Liver (tissue), 9 donors: ENCODE measurements around the gene CALHM3. TPM values are rescaled to one million over a fixed set of nuclear protein-coding genes. Genes with fewer than 3 reads are reported as not detected.

Experiments
- DNase-seq: peaks from one replicate; pipeline ENCODE4 v3.0.0-alpha.2; 2017; ENCODE audit warnings: low spot score
- H3K27ac ChIP-seq, 2 donors: one replicate each; pipeline ENCODE4 v1.7.0; 2013; ENCODE audit warnings: inconsistent platforms in 2 of 2, low read length in 2 of 2, control low read depth in 1 of 2, low read depth in 1 of 2, mild to moderate bottlenecking in 1 of 2
- H3K27me3 ChIP-seq, 4 donors: one replicate each; pipeline versions ENCODE4 v1.6.1 to v1.7.0; 2013; ENCODE audit warnings: low read length in 3 of 4, inconsistent platforms in 1 of 4, mild to moderate bottlenecking in 1 of 4, moderate library complexity in 1 of 4; ENCODE audit not compliant: control insufficient read depth in 4 of 4, insufficient read depth in 4 of 4
- H3K36me3 ChIP-seq, 4 donors: one replicate each; pipeline versions ENCODE4 v1.6.1 to v1.7.0; 2013; ENCODE audit warnings: low read length in 3 of 4, mild to moderate bottlenecking in 3 of 4, low read depth in 1 of 4, moderate library complexity in 1 of 4; ENCODE audit not compliant: control insufficient read depth in 4 of 4, insufficient read depth in 3 of 4
- H3K4me1 ChIP-seq, 4 donors: one replicate each; pipeline versions ENCODE4 v1.6.1 to v1.7.0; 2013; ENCODE audit warnings: low read length in 3 of 4, mild to moderate bottlenecking in 3 of 4, moderate library complexity in 1 of 4; ENCODE audit not compliant: control insufficient read depth in 4 of 4, insufficient read depth in 4 of 4
- H3K4me3 ChIP-seq, 3 donors: one replicate each; pipeline versions ENCODE4 v1.6.1 to v1.7.0; 2013; ENCODE audit warnings: low read length in 3 of 3, control low read depth in 1 of 3, low read depth in 1 of 3, mild to moderate bottlenecking in 1 of 3
- H3K9ac ChIP-seq, 2 donors: one replicate each; pipeline ENCODE4 v1.7.0; 2013; ENCODE audit warnings: low read length in 2 of 2, mild to moderate bottlenecking in 2 of 2, moderate library complexity in 2 of 2, control low read depth in 1 of 2, low read depth in 1 of 2
- H3K9me3 ChIP-seq, 4 donors: one replicate each; pipeline versions ENCODE4 v1.6.1 to v1.7.0; 2013; ENCODE audit warnings: low read length in 3 of 4; ENCODE audit not compliant: control insufficient read depth in 4 of 4
- FOXA2 ChIP-seq: IDR thresholded peaks from 2 replicates; pipeline ENCODE4 v1.6.1; 2016; ENCODE audit warnings: antibody characterized with exemption
- GABPA ChIP-seq, 2 donors: IDR thresholded peaks in 1 of 2; conservative IDR thresholded peaks in 1 of 2; 2 replicates each; pipeline ENCODE4 v1.6.1; 2016; ENCODE audit warnings: antibody characterized with exemption in 2 of 2, mild to moderate bottlenecking in 1 of 2, moderate library complexity in 1 of 2
- HNF4G ChIP-seq: IDR thresholded peaks from 2 replicates; pipeline ENCODE4 v1.6.1; 2016; ENCODE audit warnings: antibody characterized with exemption
- NR2F2 ChIP-seq: IDR thresholded peaks from 2 replicates; pipeline ENCODE4 v1.6.1; 2016; ENCODE audit warnings: antibody characterized with exemption
- RAD21 ChIP-seq, 2 donors: IDR thresholded peaks; 2 replicates each; pipeline ENCODE4 v1.6.1; 2016; ENCODE audit warnings: antibody characterized with exemption in 2 of 2, mild to moderate bottlenecking in 2 of 2
- SP1 ChIP-seq: IDR thresholded peaks from 2 replicates; pipeline ENCODE4 v1.6.1; 2018; ENCODE audit warnings: antibody characterized with exemption, mild to moderate bottlenecking
- TAF1 ChIP-seq: conservative IDR thresholded peaks from 2 replicates; pipeline ENCODE4 v1.6.1; 2016; ENCODE audit warnings: antibody characterized with exemption, mild to moderate bottlenecking
- YY1 ChIP-seq: IDR thresholded peaks from 2 replicates; pipeline ENCODE4 v1.6.1; 2016; ENCODE audit warnings: antibody characterized with exemption, mild to moderate bottlenecking
- WGBS: extraction: QIAGEN DNeasy Blood & Tissue Kit; methylation state at CpG from one replicate; pipeline ENCODE4 v1.1.7; 2013; 5-methylcytosine and 5-hydroxymethylcytosine counted together
- polyA plus RNA-seq, 2 donors: library from polyadenylated mRNA; stranded (reverse) in 1 of 2; unstranded in 1 of 2; fragments of 200-250 nt in 1 of 2; fragments of >200 nt in 1 of 2; fragmentation: Nextera tagmentation in 1 of 2; extraction: Ambion mirVana in 1 of 2; gene quantifications; one replicate each; pipeline versions ENCODE4 v1.2.1 to v1.2.3, GENCODE V29; 2013 to 2015
- total RNA-seq, 2 donors: library from RNA; depleted of rRNA; stranded (reverse); fragments of >200 nt; gene quantifications; one replicate each; pipeline ENCODE4 v1.2.3, GENCODE V29; 2014
- TF ChIP-seq, protein P1 (sequence below): IDR thresholded peaks from 2 replicates; pipeline ENCODE4 v1.6.1; 2016; ENCODE audit warnings: antibody characterized with exemption
- TF ChIP-seq, protein P2 (sequence below): IDR thresholded peaks from 2 replicates; pipeline ENCODE4 v1.6.1; 2016; ENCODE audit warnings: antibody characterized with exemption
- TF ChIP-seq, protein P3 (sequence below): fragments of 150-350 bp; IDR thresholded peaks from 2 replicates; pipeline ENCODE4 v1.5.1; 2017; ENCODE audit warnings: improper control_type of control experiment, low read depth, low read length; ENCODE audit not compliant: missing input control
- TF ChIP-seq, protein P4 (sequence below): IDR thresholded peaks from 2 replicates; pipeline ENCODE4 v1.6.1; 2016; ENCODE audit warnings: antibody characterized with exemption, mild to moderate bottlenecking
- TF ChIP-seq, protein P5 (sequence below): IDR thresholded peaks from 2 replicates; pipeline ENCODE4 v1.6.1; 2016; ENCODE audit warnings: antibody characterized with exemption
- donor health status: healthy.
- donor health status: healthy.
- donor health status: healthy.
- donor health status: healthy.
- donor health status: healthy.

Gene CALHM3
- total and polyA plus RNA-seq, 4 donors = 0.14 TPM; not detected in 3

DNA sequence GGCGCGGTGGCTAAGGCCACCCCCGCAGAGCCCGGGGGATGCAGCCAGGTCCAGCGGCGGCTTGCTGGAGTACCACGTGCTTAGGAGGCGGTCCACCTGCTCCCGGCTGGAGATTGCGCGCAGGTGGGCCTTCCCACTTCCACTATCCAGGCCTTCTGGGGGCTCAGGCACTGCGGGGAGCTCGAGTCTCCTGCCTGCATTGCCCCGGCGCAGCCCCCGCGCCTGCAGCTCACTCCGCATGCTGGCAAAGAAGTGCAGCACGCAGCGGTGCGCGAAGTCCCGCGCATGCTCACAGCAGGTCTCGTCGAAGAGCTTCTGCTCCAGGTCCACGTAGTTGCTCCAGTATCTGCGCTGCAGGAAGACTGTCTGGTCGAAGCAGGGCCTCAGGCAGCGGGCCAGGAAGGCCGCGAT lies 5.8 kb downstream of the CALHM3 start:
- TF ChIP-seq RAD21 (IDR thresholded peaks at IDR 0.05) (no peak), GABPA (IDR thresholded peaks at IDR 0.05 in 1 of 2, conservative IDR thresholded peaks at IDR 0.05 in 1 of 2) (no peak), HNF4G (no peak), NR2F2 (no peak), FOXA2 (no peak), SP1 (no peak), TAF1 (no peak)
- TF ChIP-seq, protein P1, sequence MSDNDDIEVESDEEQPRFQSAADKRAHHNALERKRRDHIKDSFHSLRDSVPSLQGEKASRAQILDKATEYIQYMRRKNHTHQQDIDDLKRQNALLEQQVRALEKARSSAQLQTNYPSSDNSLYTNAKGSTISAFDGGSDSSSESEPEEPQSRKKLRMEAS = no peak
- TF ChIP-seq, protein P2, sequence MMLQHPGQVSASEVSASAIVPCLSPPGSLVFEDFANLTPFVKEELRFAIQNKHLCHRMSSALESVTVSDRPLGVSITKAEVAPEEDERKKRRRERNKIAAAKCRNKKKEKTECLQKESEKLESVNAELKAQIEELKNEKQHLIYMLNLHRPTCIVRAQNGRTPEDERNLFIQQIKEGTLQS = no peak
- TF ChIP-seq, protein P3, sequence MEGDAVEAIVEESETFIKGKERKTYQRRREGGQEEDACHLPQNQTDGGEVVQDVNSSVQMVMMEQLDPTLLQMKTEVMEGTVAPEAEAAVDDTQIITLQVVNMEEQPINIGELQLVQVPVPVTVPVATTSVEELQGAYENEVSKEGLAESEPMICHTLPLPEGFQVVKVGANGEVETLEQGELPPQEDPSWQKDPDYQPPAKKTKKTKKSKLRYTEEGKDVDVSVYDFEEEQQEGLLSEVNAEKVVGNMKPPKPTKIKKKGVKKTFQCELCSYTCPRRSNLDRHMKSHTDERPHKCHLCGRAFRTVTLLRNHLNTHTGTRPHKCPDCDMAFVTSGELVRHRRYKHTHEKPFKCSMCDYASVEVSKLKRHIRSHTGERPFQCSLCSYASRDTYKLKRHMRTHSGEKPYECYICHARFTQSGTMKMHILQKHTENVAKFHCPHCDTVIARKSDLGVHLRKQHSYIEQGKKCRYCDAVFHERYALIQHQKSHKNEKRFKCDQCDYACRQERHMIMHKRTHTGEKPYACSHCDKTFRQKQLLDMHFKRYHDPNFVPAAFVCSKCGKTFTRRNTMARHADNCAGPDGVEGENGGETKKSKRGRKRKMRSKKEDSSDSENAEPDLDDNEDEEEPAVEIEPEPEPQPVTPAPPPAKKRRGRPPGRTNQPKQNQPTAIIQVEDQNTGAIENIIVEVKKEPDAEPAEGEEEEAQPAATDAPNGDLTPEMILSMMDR = no peak
- TF ChIP-seq, protein P4, sequence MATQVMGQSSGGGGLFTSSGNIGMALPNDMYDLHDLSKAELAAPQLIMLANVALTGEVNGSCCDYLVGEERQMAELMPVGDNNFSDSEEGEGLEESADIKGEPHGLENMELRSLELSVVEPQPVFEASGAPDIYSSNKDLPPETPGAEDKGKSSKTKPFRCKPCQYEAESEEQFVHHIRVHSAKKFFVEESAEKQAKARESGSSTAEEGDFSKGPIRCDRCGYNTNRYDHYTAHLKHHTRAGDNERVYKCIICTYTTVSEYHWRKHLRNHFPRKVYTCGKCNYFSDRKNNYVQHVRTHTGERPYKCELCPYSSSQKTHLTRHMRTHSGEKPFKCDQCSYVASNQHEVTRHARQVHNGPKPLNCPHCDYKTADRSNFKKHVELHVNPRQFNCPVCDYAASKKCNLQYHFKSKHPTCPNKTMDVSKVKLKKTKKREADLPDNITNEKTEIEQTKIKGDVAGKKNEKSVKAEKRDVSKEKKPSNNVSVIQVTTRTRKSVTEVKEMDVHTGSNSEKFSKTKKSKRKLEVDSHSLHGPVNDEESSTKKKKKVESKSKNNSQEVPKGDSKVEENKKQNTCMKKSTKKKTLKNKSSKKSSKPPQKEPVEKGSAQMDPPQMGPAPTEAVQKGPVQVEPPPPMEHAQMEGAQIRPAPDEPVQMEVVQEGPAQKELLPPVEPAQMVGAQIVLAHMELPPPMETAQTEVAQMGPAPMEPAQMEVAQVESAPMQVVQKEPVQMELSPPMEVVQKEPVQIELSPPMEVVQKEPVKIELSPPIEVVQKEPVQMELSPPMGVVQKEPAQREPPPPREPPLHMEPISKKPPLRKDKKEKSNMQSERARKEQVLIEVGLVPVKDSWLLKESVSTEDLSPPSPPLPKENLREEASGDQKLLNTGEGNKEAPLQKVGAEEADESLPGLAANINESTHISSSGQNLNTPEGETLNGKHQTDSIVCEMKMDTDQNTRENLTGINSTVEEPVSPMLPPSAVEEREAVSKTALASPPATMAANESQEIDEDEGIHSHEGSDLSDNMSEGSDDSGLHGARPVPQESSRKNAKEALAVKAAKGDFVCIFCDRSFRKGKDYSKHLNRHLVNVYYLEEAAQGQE = no peak
- Histone ChIP-seq H3K36me3 (no peaks in the 10 kb centered on the region), H3K9ac (no peak overlapping the region), H3K4me1 (no peaks in the 10 kb centered on the region), H3K27ac (no peak overlapping the region), H3K9me3 (no peaks in the 10 kb centered on the region), H3K4me3 (no peak overlapping the region), H3K27me3 (no peaks in the 10 kb centered on the region)
- WGBS = 65% methylated on average over 32 of the region's 32 CpGs
- no peak for DNase-seq

DNA sequence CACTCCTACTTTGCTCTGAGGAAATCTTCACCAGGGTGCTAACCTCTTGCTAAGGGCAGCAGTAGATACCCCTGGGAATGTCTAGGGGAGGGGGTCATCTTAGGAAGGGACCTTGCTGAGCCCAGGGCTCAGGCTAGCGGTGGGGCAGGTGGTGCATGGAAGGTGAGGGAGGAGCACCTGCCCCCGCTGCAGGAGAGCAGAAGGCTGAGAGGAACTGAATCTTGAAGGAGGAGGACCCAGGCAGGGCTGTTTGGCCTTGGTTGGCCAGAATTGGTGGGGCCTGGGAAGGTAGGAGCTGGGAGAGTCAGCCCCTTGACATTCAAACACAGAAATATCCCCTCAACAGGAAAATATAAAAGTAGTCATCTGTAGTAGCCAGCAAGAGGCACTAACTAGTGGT lies 7.0 kb downstream of the CALHM3 start:
- 93% methylated on average over 2 of the region's 2 CpGs for WGBS
- H3K9me3 ChIP-seq = no peaks in the 10 kb centered on the region
- TF ChIP-seq NR2F2 (no peak), YY1 (no peak), RAD21 (IDR thresholded peaks at IDR 0.05) (no peak)
- TF ChIP-seq, protein P5, sequence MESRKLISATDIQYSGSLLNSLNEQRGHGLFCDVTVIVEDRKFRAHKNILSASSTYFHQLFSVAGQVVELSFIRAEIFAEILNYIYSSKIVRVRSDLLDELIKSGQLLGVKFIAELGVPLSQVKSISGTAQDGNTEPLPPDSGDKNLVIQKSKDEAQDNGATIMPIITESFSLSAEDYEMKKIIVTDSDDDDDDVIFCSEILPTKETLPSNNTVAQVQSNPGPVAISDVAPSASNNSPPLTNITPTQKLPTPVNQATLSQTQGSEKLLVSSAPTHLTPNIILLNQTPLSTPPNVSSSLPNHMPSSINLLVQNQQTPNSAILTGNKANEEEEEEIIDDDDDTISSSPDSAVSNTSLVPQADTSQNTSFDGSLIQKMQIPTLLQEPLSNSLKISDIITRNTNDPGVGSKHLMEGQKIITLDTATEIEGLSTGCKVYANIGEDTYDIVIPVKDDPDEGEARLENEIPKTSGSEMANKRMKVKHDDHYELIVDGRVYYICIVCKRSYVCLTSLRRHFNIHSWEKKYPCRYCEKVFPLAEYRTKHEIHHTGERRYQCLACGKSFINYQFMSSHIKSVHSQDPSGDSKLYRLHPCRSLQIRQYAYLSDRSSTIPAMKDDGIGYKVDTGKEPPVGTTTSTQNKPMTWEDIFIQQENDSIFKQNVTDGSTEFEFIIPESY = no peak
- TF ChIP-seq, protein P1 = no peak
- no peak overlapping the region for H3K4me3 ChIP-seq
- no peak for DNase-seq
- no peak overlapping the region for H3K9ac ChIP-seq
- H3K27ac ChIP-seq = no peak overlapping the region
- H3K36me3 ChIP-seq = no peaks in the 10 kb centered on the region
- H3K4me1 ChIP-seq = no peaks in the 10 kb centered on the region
- H3K27me3 ChIP-seq = no peaks in the 10 kb centered on the region
